HepG2 (cell line): ENCODE results near the gene KCNIP3. TPM values are rescaled to one million over a fixed set of nuclear protein-coding genes. Genes with fewer than 3 reads are reported as not detected.

Experiments
- ARHGAP35 ChIP-seq: sonication (generic); formaldehyde crosslinking; IDR thresholded peaks from 2 replicates; pipeline ENCODE4 v1.9.0; 2022; ENCODE audit warnings: mild to moderate bottlenecking, inconsistent platforms, moderate library complexity, missing genetic modification reagents, borderline replicate concordance
- BORCS8-MEF2B ChIP-seq: sonication (generic); formaldehyde crosslinking; IDR thresholded peaks from 2 replicates; pipeline ENCODE4 v1.8.0; 2022; ENCODE audit warnings: mild to moderate bottlenecking, missing genetic modification reagents
- CTCF ChIP-seq: sonication (generic); formaldehyde crosslinking; IDR thresholded peaks from 2 replicates; pipeline ENCODE4 v1.5.0; 2020; ENCODE audit warnings: mild to moderate bottlenecking, missing genetic modification reagents, moderate library complexity
- GATAD2A ChIP-seq: IDR thresholded peaks from 2 replicates; pipeline ENCODE4 v1.6.1; 2016
- HMG20A ChIP-seq: IDR thresholded peaks from 2 replicates; pipeline ENCODE4 v1.6.1; 2016; ENCODE audit warnings: borderline replicate concordance
- MAX ChIP-seq: IDR thresholded peaks from 2 replicates; pipeline ENCODE4 v1.6.1; 2012; ENCODE audit warnings: inconsistent platforms
- NCOA2 ChIP-seq: sonication (generic); formaldehyde crosslinking; IDR thresholded peaks from 2 replicates; pipeline ENCODE4 v1.8.0; 2022; ENCODE audit warnings: inconsistent platforms
- NR2C2 ChIP-seq: sonication (generic); formaldehyde crosslinking; IDR thresholded peaks from 2 replicates; pipeline ENCODE4 v1.4.0; 2020; ENCODE audit warnings: missing genetic modification reagents, mild to moderate bottlenecking, moderate library complexity, borderline replicate concordance
- PATZ1 ChIP-seq: sonication (generic); formaldehyde crosslinking; IDR thresholded peaks from 2 replicates; pipeline ENCODE4 v1.4.0; 2020; ENCODE audit warnings: missing genetic modification reagents
- POLR2G ChIP-seq: fragments of 200-400 bp; formaldehyde crosslinking; IDR thresholded peaks from 2 replicates; pipeline ENCODE4 v1.6.1; 2018; ENCODE audit warnings: mild to moderate bottlenecking, low read depth, low read length, moderate library complexity
- PPARG ChIP-seq: conservative IDR thresholded peaks from 2 replicates; pipeline ENCODE4 v1.6.1; 2016; ENCODE audit warnings: missing biosample characterization, missing genetic modification reagents
- RERE ChIP-seq: IDR thresholded peaks from 2 replicates; pipeline ENCODE4 v1.6.1; 2016; ENCODE audit warnings: low read depth, missing genetic modification reagents, missing compliant biosample characterization
- SSRP1 ChIP-seq: IDR thresholded peaks from 2 replicates; pipeline ENCODE4 v1.6.1; 2016; ENCODE audit warnings: control low read depth
- TOPORS ChIP-seq: sonication (generic); formaldehyde crosslinking; IDR thresholded peaks from 2 replicates; pipeline ENCODE4 v1.8.0; 2023; ENCODE audit warnings: mild to moderate bottlenecking, missing genetic modification reagents
- ZNF205 ChIP-seq: IDR thresholded peaks from 2 replicates; pipeline ENCODE4 v1.6.1; 2018; ENCODE audit warnings: missing biosample characterization, missing genetic modification reagents
- ZNF280B ChIP-seq: sonication (generic); formaldehyde crosslinking; IDR thresholded peaks from 2 replicates; pipeline ENCODE4 v1.5.0; 2020; ENCODE audit warnings: missing genetic modification reagents, mild to moderate bottlenecking, borderline replicate concordance
- polyA plus RNA-seq, 8 experiments: library from polyadenylated mRNA; depleted of rRNA in 3 of 8; stranded (reverse) in 7 of 8; unstranded in 1 of 8; fragments of >200 nt; fragmentation: Illumina TruSeq in 4 of 8; extraction: Trizol in 4 of 8; gene quantifications; 2 replicates each; pipeline versions ENCODE4 v1.2.1 to v1.2.3, GENCODE V29; 2011 to 2016; ENCODE audit warnings: low read depth in 4 of 8, missing spikeins in 1 of 8, mixed read lengths in 1 of 8; ENCODE audit not compliant: insufficient read depth in 1 of 8
- total RNA-seq, 5 experiments: library from RNA; depleted of rRNA; stranded (reverse); fragments of >200 nt; fragmentation: Illumina TruSeq; extraction: Trizol; gene quantifications; 2 replicates each; pipeline ENCODE4 v1.2.3, GENCODE V29; 2016; ENCODE audit warnings: low read depth in 1 of 5

Gene KCNIP3
- total and polyA plus RNA-seq, 2 of the 13 experiments (the other 11 are each of a cell fraction or from before 2014, with no cell fraction given), result not detected

- TF ChIP-seq ZNF280B (CRISPR knock-in tag) (peak; percentile 58; the same call in 1 of the 2 replicates), NR2C2 (CRISPR knock-in tag) (peak; percentile 49; the same call in 1 of the 2 replicates), HMG20A (CRISPR knock-in tag) (peak; percentile 65; the same call in 1 of the 2 replicates), POLR2G (no peak), PPARG (CRISPR knock-in tag) (no peak), GATAD2A (CRISPR knock-in tag) (peak; percentile 88), PATZ1 (CRISPR knock-in tag) (peak; percentile 93), MAX (no peak), ZNF205 (CRISPR knock-in tag) (0 out of 2 replicates have a peak, but pooled peaks have one; percentile 11), TOPORS (CRISPR knock-in tag) (peak; percentile 70; the same call in 1 of the 2 replicates), BORCS8-MEF2B (CRISPR knock-in tag) (peak; percentile 70; the same call in 1 of the 2 replicates), ARHGAP35 (CRISPR knock-in tag) (no peak), SSRP1 (CRISPR knock-in tag) (peak; percentile 31; the same call in 1 of the 2 replicates), CTCF (peak; percentile 54), RERE (CRISPR knock-in tag) (no peak), NCOA2 (peak; percentile 30; the same call in 1 of the 2 replicates)
Measured at GRCh38 chr2:95391641-95392310, 94.6 kb downstream of the KCNIP3 start (continued).
